ENCODE results near the gene HLA-DPB1. TPM values are rescaled to one million over a fixed set of nuclear protein-coding genes. Genes with fewer than 3 reads are reported as not detected.
A peak's percentile ranks its signal among the peaks of the same experiment; 100 is the strongest.

The HLA-DPB1 gene
- total and polyA plus RNA-seq, 2 of the 4 experiments (the other 2 are of a cell fraction): 7.7 to 10.7 TPM

DNA sequence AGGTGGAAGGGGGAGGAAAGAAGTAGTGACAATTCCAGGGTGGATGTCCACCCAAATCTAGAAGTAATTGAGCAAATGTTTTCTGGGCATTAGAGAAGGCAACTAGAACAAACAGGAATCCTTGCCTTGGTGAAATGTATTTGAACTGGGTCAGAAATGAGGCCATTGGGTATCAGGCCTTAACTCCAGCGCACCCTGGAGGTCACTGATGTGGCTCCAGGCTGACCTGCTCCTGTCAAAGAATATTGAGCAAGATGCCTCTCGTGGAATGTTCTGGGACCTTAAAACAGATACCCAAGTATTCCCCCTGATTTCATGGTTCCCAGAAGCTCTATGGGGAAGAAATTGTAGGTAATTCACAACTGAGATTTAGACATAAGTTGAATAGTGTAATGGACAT is 6.9 kb downstream of the HLA-DPB1 start:
- BruUV-seq (replicated peaks): no TSS peak
- Histone ChIP-seq H3K9ac (ENCODE audit: low read depth, low read length) (no peak overlapping the region), H4K8ac (ENCODE audit: low read depth in 2 of 2, low read length in 2 of 2) (no peak overlapping the region), H3K9me3 (ENCODE audit: control insufficient read depth, insufficient read depth, low read length) (no peaks in the 10 kb centered on the region), H2AFZ (replicated peaks; ENCODE audit: low read length, poor library complexity) (no peak overlapping the region), H3K14ac (replicated peaks; ENCODE audit: low read depth, low read length) (no peak overlapping the region), H4K20me1 (ENCODE audit: insufficient read depth, low read length) (no peaks in the 10 kb centered on the region), H3K4me1 (ENCODE audit: control insufficient read depth, insufficient read depth, low read length) (no peaks in the 10 kb centered on the region; the same call in 1 of the 2 replicates), H2AK9ac (replicated peaks; ENCODE audit: low read depth, low read length, poor library complexity) (no peak overlapping the region), H4K91ac (ENCODE audit: insufficient read depth, low read depth, low read length) (no peak overlapping the region), H3K79me1 (ENCODE audit: low read depth in 1 of 2, low read length in 2 of 2) (no peaks in the 10 kb centered on the region), H3K36me3 (ENCODE audit: control insufficient read depth, insufficient read depth, low read length) (0 out of 2 replicates have a peak, but pooled peaks cover 1% of the 10 kb centered on the region), H3K56ac (ENCODE audit: extremely low read depth, insufficient read depth, low read length) (no peak overlapping the region), H2BK20ac (ENCODE audit: low read depth, low read length) (no peak overlapping the region), H4K5ac (ENCODE audit: low read depth, low read length) (no peak overlapping the region), H2BK5ac (ENCODE audit: low read depth, low read length, poor library complexity, severe bottlenecking) (no peak overlapping the region), H2BK120ac (ENCODE audit: low read depth, low read length) (no peak overlapping the region), H3K4ac (ENCODE audit: low read depth, low read length) (no peak overlapping the region), H2BK15ac (ENCODE audit: low read depth, low read length) (no peak overlapping the region), H3K27me3 (ENCODE audit: control insufficient read depth, insufficient read depth, low read length) (peaks cover 17% of the 10 kb centered on the region), H3K27ac (ENCODE audit: insufficient read depth, low read length) (no peak overlapping the region), H3K4me2 (ENCODE audit: low read depth, low read length) (no peak overlapping the region), H3K4me3 (ENCODE audit: insufficient read depth, low read depth, low read length) (no peak overlapping the region), H3K18ac (ENCODE audit: low read depth, low read length) (no peak overlapping the region), H3K23ac (ENCODE audit: low read depth, low read length) (no peak overlapping the region), H2AK5ac (ENCODE audit: low read depth, low read length) (no peak overlapping the region), H3K9me1 (ENCODE audit: insufficient read depth, low read length) (no peaks in the 10 kb centered on the region; the same call in 1 of the 2 replicates)
- ATAC-seq (ENCODE audit: low read depth) (peak; percentile 46), DNase-seq (peak; percentile 13)
- dilution Hi-C loops (cut with HindIII; ENCODE audit: low sequenced_read_pairs, unreplicated experiment) (no loop called here), intact Hi-C loops (cut with micrococcal nuclease) (loop anchor here (2.0 to 5.0 kb wide), 2 partner anchors 68 to 195 kb away; no protein-coding TSS in a partner anchor), in situ Hi-C loops (cut with MboI; ENCODE audit: low sequenced_read_pairs) (no loop called here)
- TF ChIP-seq, protein P1, sequence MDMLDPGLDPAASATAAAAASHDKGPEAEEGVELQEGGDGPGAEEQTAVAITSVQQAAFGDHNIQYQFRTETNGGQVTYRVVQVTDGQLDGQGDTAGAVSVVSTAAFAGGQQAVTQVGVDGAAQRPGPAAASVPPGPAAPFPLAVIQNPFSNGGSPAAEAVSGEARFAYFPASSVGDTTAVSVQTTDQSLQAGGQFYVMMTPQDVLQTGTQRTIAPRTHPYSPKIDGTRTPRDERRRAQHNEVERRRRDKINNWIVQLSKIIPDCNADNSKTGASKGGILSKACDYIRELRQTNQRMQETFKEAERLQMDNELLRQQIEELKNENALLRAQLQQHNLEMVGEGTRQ (IDR thresholded peaks at IDR 0.05; ENCODE audit: low read depth, low read length): no peak
- peak; percentile 34 for TF ChIP-seq RAD21 (IDR thresholded peaks at IDR 0.05; ENCODE audit: low read length)
- peak; percentile 26; the same call in 1 of the 2 replicates for TF ChIP-seq SMC3 (IDR thresholded peaks at IDR 0.05; ENCODE audit: low read depth, low read length)
- TF ChIP-seq, protein P2, sequence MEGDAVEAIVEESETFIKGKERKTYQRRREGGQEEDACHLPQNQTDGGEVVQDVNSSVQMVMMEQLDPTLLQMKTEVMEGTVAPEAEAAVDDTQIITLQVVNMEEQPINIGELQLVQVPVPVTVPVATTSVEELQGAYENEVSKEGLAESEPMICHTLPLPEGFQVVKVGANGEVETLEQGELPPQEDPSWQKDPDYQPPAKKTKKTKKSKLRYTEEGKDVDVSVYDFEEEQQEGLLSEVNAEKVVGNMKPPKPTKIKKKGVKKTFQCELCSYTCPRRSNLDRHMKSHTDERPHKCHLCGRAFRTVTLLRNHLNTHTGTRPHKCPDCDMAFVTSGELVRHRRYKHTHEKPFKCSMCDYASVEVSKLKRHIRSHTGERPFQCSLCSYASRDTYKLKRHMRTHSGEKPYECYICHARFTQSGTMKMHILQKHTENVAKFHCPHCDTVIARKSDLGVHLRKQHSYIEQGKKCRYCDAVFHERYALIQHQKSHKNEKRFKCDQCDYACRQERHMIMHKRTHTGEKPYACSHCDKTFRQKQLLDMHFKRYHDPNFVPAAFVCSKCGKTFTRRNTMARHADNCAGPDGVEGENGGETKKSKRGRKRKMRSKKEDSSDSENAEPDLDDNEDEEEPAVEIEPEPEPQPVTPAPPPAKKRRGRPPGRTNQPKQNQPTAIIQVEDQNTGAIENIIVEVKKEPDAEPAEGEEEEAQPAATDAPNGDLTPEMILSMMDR (conservative IDR thresholded peaks at IDR 0.05; ENCODE audit: low read depth, low read length): peak; percentile 51
- WGBS, 2 experiments (ENCODE audit: extremely low coverage in 2 of 2, insufficient read length in 1 of 2): no CpG with 5 or more reads among the region's 2 CpGs
- ChIA-PET CTCF (interaction anchor here (1.0 kb wide), 1 partner anchor 98 kb away, joined by 4 read pairs; no protein-coding TSS in a partner anchor), POLR2A (ENCODE audit: unreplicated experiment) (no interaction called here)

Measured in IMR-90 (cell line).